OCI-LY1 (cell line): ENCODE measurements around the gene FOXN1.

Source experiments
- H2AFZ ChIP-seq: fragments of 200-600 bp; sonication (generic), shearing (Covaris generic); 2 replicates; pipeline ENCODE4 v1.6.0; 2014; ENCODE audit warnings: antibody characterized with exemption, mild to moderate bottlenecking, low read length
- H3F3A ChIP-seq: fragments of 200-600 bp; sonication (generic), shearing (Covaris generic); 2 replicates; pipeline ENCODE4 v1.6.0; 2014; ENCODE audit warnings: mild to moderate bottlenecking, antibody characterized with exemption, low read length, moderate library complexity; ENCODE audit not compliant: insufficient read depth
- H3K27ac ChIP-seq: fragments of 200-600 bp; sonication (generic); 2 replicates; pipeline ENCODE4 v1.5.1; 2014; ENCODE audit warnings: low read length, mixed run types, mild to moderate bottlenecking, low read depth; ENCODE audit not compliant: poor library complexity, severe bottlenecking
- H3K27me3 ChIP-seq: fragments of 200-600 bp; sonication (generic); 2 replicates; pipeline ENCODE4 v1.6.0; 2014; ENCODE audit warnings: antibody characterized with exemption, mild to moderate bottlenecking, low read length, moderate library complexity; ENCODE audit not compliant: insufficient read depth
- H3K36me3 ChIP-seq: fragments of 200-600 bp; sonication (generic); 2 replicates; pipeline ENCODE4 v1.6.1; 2014; ENCODE audit warnings: mild to moderate bottlenecking, antibody characterized with exemption, low read length, moderate library complexity, mixed read lengths; ENCODE audit not compliant: insufficient read depth
- H3K4me1 ChIP-seq: fragments of 200-600 bp; sonication (generic); 2 replicates; pipeline ENCODE4 v1.5.1; 2014; ENCODE audit warnings: mild to moderate bottlenecking, low read length, moderate library complexity; ENCODE audit not compliant: insufficient read depth, severe bottlenecking
- H3K4me2 ChIP-seq: fragments of 200-600 bp; sonication (generic), shearing (Covaris generic); 2 replicates; pipeline ENCODE4 v1.6.1; 2014; ENCODE audit warnings: low read length
- H3K4me3 ChIP-seq: fragments of 200-600 bp; sonication (generic); 2 replicates; pipeline ENCODE4 v1.5.1; 2014; ENCODE audit warnings: low read length, low read depth, mild to moderate bottlenecking, mixed read lengths; ENCODE audit not compliant: poor library complexity, severe bottlenecking
- H3K79me2 ChIP-seq: fragments of 200-600 bp; shearing (Covaris generic); 2 replicates; pipeline ENCODE4 v1.6.1; 2016; ENCODE audit warnings: mixed run types, low read length, mixed read lengths; ENCODE audit not compliant: insufficient read depth
- H3K9ac ChIP-seq: fragments of 200-600 bp; sonication (generic), shearing (Covaris generic); 2 replicates; pipeline ENCODE4 v1.6.1; 2014; ENCODE audit warnings: mild to moderate bottlenecking, low read length, mixed read lengths
- H3K9me2 ChIP-seq: fragments of 200-600 bp; sonication (generic), shearing (Covaris generic); 2 replicates; pipeline ENCODE4 v1.6.1; 2014; ENCODE audit warnings: low read depth, mild to moderate bottlenecking, low read length, mixed read lengths
- H3K9me3 ChIP-seq: fragments of 200-600 bp; shearing (Covaris generic); 2 replicates; pipeline ENCODE4 v1.6.1; 2014; ENCODE audit warnings: low read length, mixed read lengths
- H4K20me1 ChIP-seq: fragments of 200-600 bp; sonication (generic), shearing (Covaris generic); 2 replicates; pipeline ENCODE4 v1.6.0; 2016; ENCODE audit warnings: mild to moderate bottlenecking, low read length; ENCODE audit not compliant: insufficient read depth
- CTCF ChIP-seq: fragments of 200-600 bp; sonication (generic), shearing (Covaris generic); IDR thresholded peaks from 2 replicates; pipeline ENCODE4 v1.5.1; 2017; ENCODE audit warnings: mild to moderate bottlenecking, antibody characterized with exemption, low read length, moderate library complexity, mixed read lengths
- EZH2 ChIP-seq: fragments of 200-600 bp; sonication (generic), shearing (Covaris generic); IDR thresholded peaks from 2 replicates; pipeline ENCODE4 v1.8.0; 2017; ENCODE audit warnings: borderline replicate concordance, mixed run types, mild to moderate bottlenecking, antibody characterized with exemption, low read length, moderate library complexity, mixed read lengths

Gene FOXN1

GRCh38 chr17:28484296-28484695, 21.9 kb upstream of the FOXN1 start:
- no peak overlapping the region for H2AFZ ChIP-seq
- H3K4me2 ChIP-seq, result no peak overlapping the region
- TF ChIP-seq CTCF (no peak), EZH2 (no peak)
- H3K4me1 ChIP-seq, result no peaks in the 10 kb centered on the region
- no peaks in the 10 kb centered on the region for H3K79me2 ChIP-seq
- H3K27ac ChIP-seq, result no peak overlapping the region
- no peaks in the 10 kb centered on the region for H4K20me1 ChIP-seq
- H3K9me2 ChIP-seq, result no peaks in the 10 kb centered on the region
- no peaks in the 10 kb centered on the region for H3F3A ChIP-seq
- H3K9me3 ChIP-seq, result no peaks in the 10 kb centered on the region
- H3K9ac ChIP-seq, result no peak overlapping the region
- no peaks in the 10 kb centered on the region for H3K27me3 ChIP-seq
- H3K36me3 ChIP-seq, result no peaks in the 10 kb centered on the region
- H3K4me3 ChIP-seq, result no peak overlapping the region

GRCh38 chr17:28485049-28485448, 21.1 kb upstream of the FOXN1 start:
- H3K9me3 ChIP-seq, result no peaks in the 10 kb centered on the region
- H3F3A ChIP-seq, result no peaks in the 10 kb centered on the region
- TF ChIP-seq CTCF, result no peak
- TF ChIP-seq EZH2, result no peak
- no peak overlapping the region for H2AFZ ChIP-seq
- H3K4me1 ChIP-seq, result no peaks in the 10 kb centered on the region
- no peaks in the 10 kb centered on the region for H3K36me3 ChIP-seq
- no peaks in the 10 kb centered on the region for H4K20me1 ChIP-seq
- H3K4me2 ChIP-seq, result no peak overlapping the region
- H3K27ac ChIP-seq, result no peak overlapping the region
- no peak overlapping the region for H3K9ac ChIP-seq
- no peak overlapping the region for H3K4me3 ChIP-seq
- no peaks in the 10 kb centered on the region for H3K9me2 ChIP-seq
- no peaks in the 10 kb centered on the region for H3K79me2 ChIP-seq
- H3K27me3 ChIP-seq, result no peaks in the 10 kb centered on the region

- no peak overlapping the region for H2AFZ ChIP-seq
- no peaks in the 10 kb centered on the region for H3K4me1 ChIP-seq
- no peaks in the 10 kb centered on the region for H3K9me2 ChIP-seq
- no peak for TF ChIP-seq CTCF
- TF ChIP-seq EZH2, result no peak
- H3K9me3 ChIP-seq, result no peaks in the 10 kb centered on the region
- no peak overlapping the region for H3K4me2 ChIP-seq
- no peaks in the 10 kb centered on the region for H3K36me3 ChIP-seq
- no peak overlapping the region for H3K27ac ChIP-seq
- H3K27me3 ChIP-seq, result peaks cover 4% of the 10 kb centered on the region
- no peaks in the 10 kb centered on the region for H3K79me2 ChIP-seq
- H3K4me3 ChIP-seq, result no peak overlapping the region
- no peaks in the 10 kb centered on the region for H4K20me1 ChIP-seq
- no peak overlapping the region for H3K9ac ChIP-seq
- H3F3A ChIP-seq, result no peaks in the 10 kb centered on the region
Measured at GRCh38 chr17:28487881-28488532, 18.1 kb upstream of the FOXN1 start.
